Stomach (tissue), 9 donors: ENCODE data around the gene CASP7. TPM values are rescaled to one million over a fixed set of nuclear protein-coding genes. Genes with fewer than 3 reads are reported as not detected.

Experiments
- DNase-seq, 2 donors: peaks; one replicate each; pipeline versions ENCODE4 v3.0.0 to v3.0.0-alpha.2; 2013 to 2019
- H3K27ac ChIP-seq, 5 donors: fragments of 200-600 bp in 4 of 5; sonication (generic) in 4 of 5; one replicate each; pipeline ENCODE4 v1.5.1; 2013 to 2019; ENCODE audit warnings: mild to moderate bottlenecking in 1 of 5, moderate library complexity in 1 of 5
- H3K27me3 ChIP-seq, 3 donors: fragments of 200-600 bp; sonication (generic); one replicate each; pipeline ENCODE4 v1.5.1; 2017 to 2019; ENCODE audit warnings: mixed run types in 1 of 3
- H3K36me3 ChIP-seq, 4 donors: fragments of 200-600 bp; sonication (generic); 1 replicate in 3 of 4; 2 replicates in 1 of 4; pipeline ENCODE4 v1.5.1; 2016 to 2019
- H3K4me1 ChIP-seq, 4 donors: fragments of 200-600 bp; sonication (generic); one replicate each; pipeline ENCODE4 v1.5.1; 2016 to 2019
- H3K4me3 ChIP-seq, 4 donors: fragments of 200-600 bp; sonication (generic) in 3 of 4; one replicate each; pipeline ENCODE4 v1.5.1; 2016 to 2019; ENCODE audit warnings: mild to moderate bottlenecking in 1 of 4
- H3K9me3 ChIP-seq, 4 donors: fragments of 200-600 bp; sonication (generic); one replicate each; pipeline ENCODE4 v1.5.1; 2016 to 2019
- CTCF ChIP-seq, 7 experiments: fragments of 450-650 bp in 4 of 7; fragments of 200-600 bp in 3 of 7; sonication (generic) in 3 of 7; IDR thresholded peaks; one replicate each; pipeline ENCODE4 v1.5.1; 2016 to 2019; ENCODE audit warnings: antibody characterized with exemption in 7 of 7, control low read depth in 2 of 7, mild to moderate bottlenecking in 1 of 7
- EP300 ChIP-seq: sonication (generic); formaldehyde crosslinking; IDR thresholded peaks from one replicate; pipeline ENCODE4 v1.6.1; 2017; ENCODE audit warnings: antibody characterized with exemption
- POLR2A ChIP-seq, 4 donors: fragments of 450-650 bp; IDR thresholded peaks; one replicate each; pipeline ENCODE4 v1.6.1; 2016; ENCODE audit warnings: antibody characterized with exemption in 4 of 4, control low read depth in 2 of 4, mild to moderate bottlenecking in 1 of 4, moderate library complexity in 1 of 4
- POLR2AphosphoS5 ChIP-seq, 3 donors: sonication (generic); formaldehyde crosslinking; IDR thresholded peaks; one replicate each; pipeline ENCODE4 v1.6.1; 2016; ENCODE audit warnings: antibody characterized with exemption in 3 of 3
- WGBS, 5 donors: extraction: QIAGEN DNeasy Blood & Tissue Kit in 3 of 5; methylation state at CpG; one replicate each; pipeline versions ENCODE4 v1.1.5 to v1.1.7; 2013 to 2018; 5-methylcytosine and 5-hydroxymethylcytosine counted together
- intact Hi-C: fragments of 100-400 bp; cut with DNase I; formaldehyde crosslinking; loops from one replicate; pipeline ENCODE4 v1.15.1; 2023; ENCODE audit warnings: low total_unique reads
- polyA plus RNA-seq, 3 donors: library from polyadenylated mRNA; stranded (reverse); fragments of 200-250 nt; gene quantifications; one replicate each; pipeline ENCODE4 v1.2.3, GENCODE V29; 2013
- total RNA-seq, 5 donors: library from RNA; depleted of rRNA; stranded (reverse); fragments of >200 nt; gene quantifications; one replicate each; pipeline versions ENCODE4 v1.1.0 to v1.2.3, GENCODE V29; 2014 to 2016
- donor health status: healthy with polysubstance abuse.
- donor health status: Bipolar disorder and iron deficiency.
- donor health status: healthy.

CASP7 gene
- total and polyA plus RNA-seq, 8 donors: 15.1 to 77.9 (median 24.0) TPM

DNA sequence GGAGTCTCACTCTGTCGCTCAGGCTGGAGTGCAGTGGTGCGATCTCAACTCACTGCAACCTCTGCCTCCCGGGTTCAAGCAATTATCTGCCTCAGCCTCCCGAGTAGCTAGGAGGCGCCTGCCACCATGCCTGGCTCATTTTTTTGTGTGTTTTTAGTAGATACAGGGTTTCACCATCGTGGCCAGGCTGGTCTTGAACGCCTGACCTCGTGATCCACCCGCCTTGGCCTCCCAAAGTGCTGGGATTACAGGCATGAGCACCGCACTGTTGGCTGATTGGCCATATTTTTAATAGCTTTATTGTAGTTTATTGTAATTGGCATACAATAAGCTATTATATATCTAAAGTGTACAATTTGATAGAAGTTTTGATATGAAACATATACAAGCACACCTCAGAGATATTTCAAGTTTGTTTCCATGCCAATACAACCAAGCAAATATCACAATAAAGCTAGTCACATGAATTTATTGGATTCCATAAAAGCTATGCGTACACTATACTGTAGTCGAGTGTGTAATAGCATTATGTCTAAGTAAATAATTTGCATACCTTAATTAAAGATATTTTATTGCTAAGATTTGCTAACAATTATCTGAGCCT lies 77.3 kb downstream of the CASP7 start:
- no peak overlapping the region for H3K4me3 ChIP-seq
- DNase-seq: no peak
- H3K9me3 ChIP-seq: no peaks in the 10 kb centered on the region
- no peaks in the 10 kb centered on the region for H3K27me3 ChIP-seq
- H3K36me3 ChIP-seq: no peaks in the 10 kb centered on the region
- H3K4me1 ChIP-seq: peaks cover 0 to 25% (median 20%) of the 10 kb centered on the region in 4 donors
- intact Hi-C loops: no loop called here
- TF ChIP-seq EP300 (no peak), POLR2A (IDR thresholded peaks at IDR 0.05) (no peak), POLR2AphosphoS5 (IDR thresholded peaks at IDR 0.05) (no peak), CTCF (IDR thresholded peaks at IDR 0.05) (no peak)
- WGBS, 5 donors: 56 to 75% (median 64%) methylated on average over 12 of the region's 12 CpGs
- no peak overlapping the region for H3K27ac ChIP-seq

- 7 to 46% (median 15%) methylated on average over 1 of the region's 1 CpG for WGBS, 5 donors
- Histone ChIP-seq H3K4me3 (no peak overlapping the region), H3K9me3 (peaks cover 0 to 7% (median 0%) of the 10 kb centered on the region in 4 donors), H3K4me1 (peaks cover 0 to 29% (median 15%) of the 10 kb centered on the region in 4 donors), H3K36me3 (no peaks in the 10 kb centered on the region), H3K27me3 (no peaks in the 10 kb centered on the region), H3K27ac (no peak overlapping the region)
- DNase-seq: no peak
- TF ChIP-seq POLR2AphosphoS5 (IDR thresholded peaks at IDR 0.05): no peak
- intact Hi-C loops: no loop called here
These were observed 82.4 kb downstream of the CASP7 start for GRCh38 chr10:113762083-113762482.

- H3K4me1 ChIP-seq: peaks cover 0 to 27% (median 15%) of the 10 kb centered on the region in 4 donors
- no peak overlapping the region for H3K4me3 ChIP-seq
- H3K27me3 ChIP-seq: no peaks in the 10 kb centered on the region
- no peak overlapping the region for H3K27ac ChIP-seq
- H3K36me3 ChIP-seq: no peaks in the 10 kb centered on the region
- intact Hi-C loops: no loop called here
- peaks cover 0 to 7% (median 0%) of the 10 kb centered on the region in 4 donors for H3K9me3 ChIP-seq
- WGBS, 5 donors: 34 to 63% (median 53%) methylated on average over 1 of the region's 1 CpG
- DNase-seq: peak in 1 of 2 donors; percentile 28
- TF ChIP-seq EP300 (no peak), POLR2A (IDR thresholded peaks at IDR 0.05) (no peak), CTCF (IDR thresholded peaks at IDR 0.05) (no peak), POLR2AphosphoS5 (IDR thresholded peaks at IDR 0.05) (no peak)
These were observed 84.9 kb downstream of the CASP7 start for GRCh38 chr10:113764582-113764981.

- Histone ChIP-seq H3K27me3 (no peaks in the 10 kb centered on the region), H3K36me3 (no peaks in the 10 kb centered on the region), H3K9me3 (peaks cover 0 to 7% (median 0%) of the 10 kb centered on the region in 4 donors), H3K4me3 (no peak overlapping the region), H3K27ac (peak overlapping the region in 1 of 5 donors; percentile 11), H3K4me1 (peaks cover 0 to 27% (median 15%) of the 10 kb centered on the region in 4 donors)
- 13 to 55% (median 27%) methylated on average over 3 of the region's 3 CpGs for WGBS, 5 donors
- DNase-seq: peak in 1 of 2 donors; percentile 25
- intact Hi-C loops: no loop called here
- TF ChIP-seq CTCF (IDR thresholded peaks at IDR 0.05) (no peak), POLR2A (IDR thresholded peaks at IDR 0.05) (no peak), EP300 (no peak), POLR2AphosphoS5 (IDR thresholded peaks at IDR 0.05) (no peak)
These were observed 86.2 kb downstream of the CASP7 start for GRCh38 chr10:113765910-113766309.

DNA sequence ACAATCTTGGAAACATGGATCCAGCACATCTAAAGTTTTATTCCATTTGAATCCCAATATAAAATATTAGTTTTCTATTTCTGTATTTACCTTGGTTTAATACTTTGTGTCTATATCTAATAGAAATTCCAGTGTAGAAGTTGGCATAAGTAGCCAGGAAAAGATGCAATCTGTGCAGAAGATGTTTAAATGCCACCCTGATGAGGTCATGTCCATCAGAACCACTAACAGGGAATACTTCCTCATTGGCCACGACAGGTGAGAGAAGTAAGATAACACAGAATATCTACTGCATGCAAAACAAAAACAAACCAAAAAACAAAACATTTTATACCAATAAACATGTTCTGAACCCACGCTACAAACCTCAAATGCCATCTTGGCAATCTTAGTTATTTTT lies 87.5 kb downstream of the CASP7 start:
- Histone ChIP-seq H3K4me1 (peaks cover 0 to 22% (median 15%) of the 10 kb centered on the region in 4 donors), H3K27me3 (no peaks in the 10 kb centered on the region), H3K9me3 (peaks cover 0 to 7% (median 0%) of the 10 kb centered on the region in 4 donors), H3K27ac (no peak overlapping the region), H3K4me3 (no peak overlapping the region), H3K36me3 (no peaks in the 10 kb centered on the region)
- TF ChIP-seq EP300: no peak
- WGBS, 5 donors: 70 to 77% (median 73%) methylated on average over 2 of the region's 2 CpGs
- no peak for DNase-seq
- intact Hi-C loops: no loop called here
